Cardiac fibroblast (primary cell): ENCODE results near the gene CCKAR.
A peak's percentile ranks its signal among the peaks of the same experiment; 100 is the strongest.

ENCODE experiments used
- DNase-seq, 2 donors: peaks; one replicate each; pipeline versions ENCODE4 v3.0.0 to v3.0.0-alpha.2; 2010; ENCODE audit warnings: low read depth in 2 of 2
- H3K4me3 ChIP-seq, 2 donors: replicated peaks in 1 of 2; 1 replicate in 1 of 2; 2 replicates in 1 of 2; pipeline ENCODE4 v1.5.1; 2011; ENCODE audit warnings: low read depth in 2 of 2, low read length in 2 of 2, mild to moderate bottlenecking in 2 of 2, moderate library complexity in 1 of 2
- CTCF ChIP-seq: IDR thresholded peaks from one replicate; pipeline ENCODE4 v1.5.1; 2011; ENCODE audit warnings: low read depth, mild to moderate bottlenecking, low read length, inconsistent platforms

Gene CCKAR

GRCh38 chr4:26525136-26525770 lies 35.0 kb upstream of the CCKAR start:
- no peak for TF ChIP-seq CTCF
- DNase-seq, result peak; percentile 6 to 71
- no peak overlapping the region for H3K4me3 ChIP-seq

GRCh38 chr4:26524011-26524410 lies 33.7 kb upstream of the CCKAR start:
- no peak for DNase-seq
- TF ChIP-seq CTCF, result no peak
- H3K4me3 ChIP-seq, result no peak overlapping the region

GRCh38 chr4:26522478-26522877 lies 32.2 kb upstream of the CCKAR start:
- H3K4me3 ChIP-seq, result no peak overlapping the region
- no peak for TF ChIP-seq CTCF
- DNase-seq, result peak; percentile 2 to 55

GRCh38 chr4:26520728-26521450 lies 30.6 kb upstream of the CCKAR start:
- no peak for DNase-seq
- no peak overlapping the region for H3K4me3 ChIP-seq
- TF ChIP-seq CTCF, result no peak

- no peak for TF ChIP-seq CTCF
Observed at GRCh38 chr4:26515936-26516335, 25.7 kb upstream of the CCKAR start.

GRCh38 chr4:26510334-26510964 lies 20.2 kb upstream of the CCKAR start:
- peak in 1 of 2 donors; percentile 8 for DNase-seq
- no peak for TF ChIP-seq CTCF

More at GRCh38 chr4:26515936-26516335, 25.7 kb upstream of the CCKAR start:
- no peak overlapping the region for H3K4me3 ChIP-seq
- no peak for DNase-seq

More at GRCh38 chr4:26510334-26510964, 20.2 kb upstream of the CCKAR start:
- no peak overlapping the region for H3K4me3 ChIP-seq
